ENCODE measurements around the gene TEAD2. TPM values are rescaled to one million over a fixed set of nuclear protein-coding genes. Genes with fewer than 3 reads are reported as not detected.
"Not testable (repeated sequence)": the region's sequence is repeated elsewhere in the genome, so short reads cannot be mapped to it uniquely, and the experiment has no call there.

Gene TEAD2
- total and polyA plus RNA-seq, 5 donors: 46.4 to 53.5 (median 53.2) TPM

DNA sequence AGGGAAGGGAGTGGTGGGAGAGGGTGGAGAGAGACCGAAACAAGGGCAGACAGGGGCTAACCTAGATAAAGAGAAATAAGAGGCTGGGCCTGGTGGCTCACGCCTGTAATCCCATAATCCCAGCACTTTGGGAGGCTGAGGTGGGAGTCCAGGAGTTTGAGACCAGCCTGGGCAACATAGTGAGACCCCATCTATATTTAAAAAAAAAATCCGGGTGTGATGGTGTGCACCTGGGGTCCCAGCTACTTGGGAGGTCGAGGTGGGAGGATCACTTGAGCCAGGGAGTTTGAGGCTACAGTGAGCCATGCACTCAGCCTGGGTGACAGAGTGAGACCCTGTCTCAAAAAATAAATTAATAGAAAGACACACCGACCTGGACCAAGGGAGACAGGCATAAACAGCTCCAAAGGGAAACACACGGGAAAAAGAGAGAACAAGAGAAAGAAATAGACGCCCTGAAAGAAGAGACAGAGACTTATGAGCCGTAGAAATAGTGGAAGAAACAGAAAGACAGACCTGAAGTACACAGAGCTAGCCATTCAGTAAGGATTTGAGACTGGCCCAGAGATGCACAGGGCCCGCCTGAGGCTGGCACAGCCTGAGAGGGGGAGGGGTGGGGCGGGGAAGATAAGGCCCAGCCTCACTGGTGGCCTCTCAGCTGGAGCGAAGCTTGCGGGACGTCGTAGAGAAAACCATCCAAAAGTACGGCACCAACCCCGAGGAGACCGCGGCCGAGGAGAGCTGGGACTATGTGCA is 24.8 kb downstream of the TEAD2 start:
- WGBS: 78% methylated on average over 19 of the region's 19 CpGs
- no peak for ATAC-seq
- Histone ChIP-seq H3K4me1 (ENCODE audit: control insufficient read depth, insufficient read depth, low read length) (no peaks in the 10 kb centered on the region), H3K27ac (ENCODE audit: low read length) (no peak overlapping the region), H3K9me3 (ENCODE audit: control insufficient read depth, low read length) (no peaks in the 10 kb centered on the region), H3K27me3 (ENCODE audit: control insufficient read depth, insufficient read depth) (no peaks in the 10 kb centered on the region), H3K4me3 (ENCODE audit: low read length) (no peak overlapping the region)
- DNase-seq: no peak
- intact Hi-C loops (cut with DNase I): no loop called here

DNA sequence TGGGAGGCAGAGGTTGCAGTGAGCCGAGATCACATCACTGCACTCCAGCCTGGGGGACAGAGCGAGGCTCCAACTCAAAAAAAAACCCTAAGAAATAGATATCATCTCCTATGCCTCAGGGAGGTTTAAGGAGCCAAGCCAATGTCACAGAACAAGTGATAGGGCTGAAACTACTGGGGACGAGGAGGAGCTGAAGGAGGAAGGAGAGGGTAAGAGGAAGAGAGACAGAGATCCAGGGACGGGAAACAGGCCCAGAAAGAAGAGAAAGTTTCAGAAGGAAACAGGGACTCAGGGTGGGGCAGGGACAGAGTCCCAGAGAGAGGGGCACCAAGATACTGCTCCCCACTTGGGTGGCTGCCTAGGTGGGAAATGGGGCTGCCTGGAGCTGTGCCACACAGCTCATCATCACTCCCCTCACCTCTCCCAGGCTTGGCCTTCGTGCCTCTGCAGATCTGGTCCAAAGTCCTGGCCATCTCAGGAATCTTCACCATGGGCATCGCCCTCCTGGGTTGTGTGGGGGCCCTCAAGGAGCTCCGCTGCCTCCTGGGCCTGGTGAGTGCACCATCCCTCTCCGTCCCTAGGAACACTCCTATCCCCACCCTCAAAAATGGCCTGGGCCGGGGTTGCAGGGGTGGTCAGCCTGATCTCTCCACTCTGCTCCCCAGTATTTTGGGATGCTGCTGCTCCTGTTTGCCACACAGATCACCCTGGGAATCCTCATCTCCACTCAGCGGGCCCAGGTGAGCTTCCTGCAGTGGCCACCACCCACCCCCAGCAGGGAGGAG is 25.5 kb downstream of the TEAD2 start:
- Histone ChIP-seq H3K9me3 (ENCODE audit: control insufficient read depth, low read length) (no peaks in the 10 kb centered on the region), H3K4me3 (ENCODE audit: low read length) (no peak overlapping the region), H3K27me3 (ENCODE audit: control insufficient read depth, insufficient read depth) (no peaks in the 10 kb centered on the region), H3K4me1 (ENCODE audit: control insufficient read depth, insufficient read depth, low read length) (no peaks in the 10 kb centered on the region), H3K27ac (ENCODE audit: low read length) (no peak overlapping the region)
- no peak for ATAC-seq
- DNase-seq: no peak
- intact Hi-C loops (cut with DNase I): no loop called here
- 86% methylated on average over 10 of the region's 10 CpGs for WGBS

DNA sequence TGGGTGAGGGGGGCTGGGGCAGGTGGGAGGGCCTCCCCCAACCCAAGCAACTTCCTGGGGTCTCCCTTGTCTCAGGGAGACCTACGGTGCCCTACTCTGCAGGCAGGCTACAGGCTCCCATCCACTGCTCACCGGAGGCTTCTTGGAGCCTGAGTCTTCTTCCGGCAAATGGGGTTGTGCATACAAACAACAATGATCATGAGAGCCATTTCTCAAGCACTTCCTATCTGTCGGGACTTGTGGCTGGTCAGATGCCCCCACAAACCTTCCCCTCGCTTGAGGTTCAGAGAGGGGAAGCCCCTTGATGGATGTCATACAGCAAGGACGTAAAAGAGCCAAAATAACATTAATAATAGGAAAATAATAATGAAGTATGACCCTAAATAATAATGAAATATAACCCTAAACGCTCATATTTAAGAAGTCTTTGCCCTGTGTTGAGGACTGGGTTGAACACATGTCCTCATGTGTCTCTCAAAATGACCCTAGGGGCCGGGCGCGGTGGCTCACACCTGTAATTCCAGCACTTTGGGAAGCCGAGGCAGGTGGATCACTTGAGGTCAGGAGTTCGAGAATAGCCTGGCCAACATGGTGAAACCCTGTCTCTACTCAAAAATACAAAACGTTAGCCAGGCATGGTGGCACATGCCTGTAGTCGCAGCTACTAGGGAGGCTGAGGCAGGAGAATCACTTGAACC is 26.3 kb downstream of the TEAD2 start:
- Histone ChIP-seq H3K4me1 (ENCODE audit: control insufficient read depth, insufficient read depth, low read length) (no peaks in the 10 kb centered on the region), H3K4me3 (ENCODE audit: low read length) (peak overlapping the region; percentile 21), H3K9me3 (ENCODE audit: control insufficient read depth, low read length) (no peaks in the 10 kb centered on the region), H3K27ac (ENCODE audit: low read length) (no peak overlapping the region), H3K27me3 (ENCODE audit: control insufficient read depth, insufficient read depth) (no peaks in the 10 kb centered on the region)
- 84% methylated on average over 14 of the region's 14 CpGs for WGBS
- ATAC-seq (no peak), DNase-seq (no peak)
- intact Hi-C loops (cut with DNase I): no loop called here

DNA sequence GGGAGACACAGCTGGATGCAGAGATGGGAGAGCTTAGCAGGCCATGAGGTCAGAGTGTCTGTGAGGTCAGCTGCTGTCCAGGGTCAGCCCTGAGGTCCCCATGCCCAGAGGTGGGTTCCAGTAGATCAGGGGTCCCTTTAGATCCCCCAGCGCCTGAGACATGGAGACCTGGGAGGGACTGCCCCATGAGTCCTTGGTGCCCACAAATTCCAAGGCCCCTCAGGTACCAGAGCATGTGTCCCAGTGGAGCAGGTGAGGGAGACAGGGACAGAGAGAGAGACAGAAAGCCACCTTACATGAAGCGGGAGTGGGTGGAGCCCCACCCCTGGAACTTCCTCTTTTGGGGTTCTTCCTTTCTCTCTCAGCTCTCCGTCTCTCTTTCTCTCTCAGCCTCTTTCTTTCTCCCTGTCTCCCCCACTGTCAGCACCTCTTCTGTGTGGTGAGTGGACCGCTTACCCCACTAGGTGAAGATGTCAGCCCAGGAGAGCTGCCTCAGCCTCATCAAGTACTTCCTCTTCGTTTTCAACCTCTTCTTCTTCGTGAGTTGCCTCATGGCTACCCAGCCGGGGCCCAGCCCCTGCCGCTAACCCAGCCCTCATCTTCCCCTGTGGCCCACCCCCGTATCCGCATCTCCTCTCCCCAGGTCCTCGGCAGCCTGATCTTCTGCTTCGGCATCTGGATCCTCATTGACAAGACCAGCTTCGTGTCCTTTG is 27.0 kb downstream of the TEAD2 start, which contains the start of gene CD37:
CD37 (plus strand) TSS at position 336 of the 713 bp plus-strand sequence; CDS start at position 471, 135 bp downstream.
- intact Hi-C loops (cut with DNase I): no loop called here
- no peak within 1 kb of the TSS for H3K27ac ChIP-seq (ENCODE audit: low read length)
- 74% methylated on average over 13 of the region's 13 CpGs for WGBS
- ATAC-seq (no peak), DNase-seq (no peak)
- H3K27me3 ChIP-seq (ENCODE audit: control insufficient read depth, insufficient read depth): no peaks in the 10 kb centered on the region
- H3K4me3 ChIP-seq (ENCODE audit: low read length): peak within 1 kb of the TSS; percentile 21
- H3K9me3 ChIP-seq (ENCODE audit: control insufficient read depth, low read length): no peaks in the 10 kb centered on the region
- H3K4me1 ChIP-seq (ENCODE audit: control insufficient read depth, insufficient read depth, low read length): no peaks in the 10 kb centered on the region

DNA sequence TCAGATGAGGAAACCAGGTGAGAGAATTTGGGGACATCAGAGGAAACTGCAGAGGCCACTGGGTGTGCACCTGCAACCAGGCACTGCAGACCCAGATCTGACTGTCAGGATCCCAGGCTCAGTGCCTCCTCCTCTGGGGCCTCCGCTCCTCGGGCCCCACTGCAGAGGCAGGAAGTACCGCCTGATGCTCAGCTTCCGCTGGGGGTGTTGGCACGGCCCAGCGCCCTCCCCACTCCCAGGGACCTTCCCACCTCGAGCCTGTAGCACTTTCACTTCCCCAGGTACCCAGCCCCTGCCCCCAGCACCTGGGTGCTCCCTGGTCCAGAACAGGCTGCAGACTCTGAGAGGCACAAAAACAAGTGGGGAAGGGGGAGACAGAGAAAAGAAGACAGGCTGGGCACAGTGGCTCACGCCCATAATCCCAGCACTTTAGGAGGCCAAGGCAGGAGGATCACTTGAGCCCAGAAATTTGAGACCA is 28.4 kb downstream of the TEAD2 start:
- H3K4me3 ChIP-seq (ENCODE audit: low read length): no peak overlapping the region
- no peak overlapping the region for H3K27ac ChIP-seq (ENCODE audit: low read length)
- whole genome bisulfite sequencing: 34% methylated on average over 8 of the region's 8 CpGs
- DNase-seq (peak in 1 of 3 donors; percentile 68), ATAC-seq (no peak)
- H3K4me1 ChIP-seq (ENCODE audit: control insufficient read depth, insufficient read depth, low read length): no peaks in the 10 kb centered on the region
- no peaks in the 10 kb centered on the region for H3K9me3 ChIP-seq (ENCODE audit: control insufficient read depth, low read length)
- intact Hi-C loops (cut with DNase I): no loop called here
- no peaks in the 10 kb centered on the region for H3K27me3 ChIP-seq (ENCODE audit: control insufficient read depth, insufficient read depth)

DNA sequence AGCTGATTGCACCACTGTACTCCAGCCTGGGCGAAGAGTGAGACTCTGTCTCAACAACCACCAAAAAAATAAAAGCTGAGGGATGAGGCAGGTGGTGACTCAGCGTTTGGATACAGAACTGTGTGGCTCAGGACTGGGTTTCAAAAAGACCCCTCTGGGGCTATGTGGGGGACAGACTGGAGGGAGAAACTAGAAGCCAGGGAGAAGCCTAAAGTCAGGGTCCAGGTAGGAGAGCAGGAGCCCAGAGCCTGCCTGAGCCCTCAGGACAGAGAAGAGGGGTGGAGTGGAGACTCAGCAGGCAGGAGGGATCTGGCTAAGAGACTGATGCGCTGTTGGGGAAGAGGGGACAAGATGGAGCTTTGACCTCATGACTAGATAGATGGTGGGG is 28.8 kb downstream of the TEAD2 start:
- Histone ChIP-seq H3K4me3 (ENCODE audit: low read length) (no peak overlapping the region), H3K27ac (ENCODE audit: low read length) (no peak overlapping the region), H3K9me3 (ENCODE audit: control insufficient read depth, low read length) (no peaks in the 10 kb centered on the region), H3K4me1 (ENCODE audit: control insufficient read depth, insufficient read depth, low read length) (no peaks in the 10 kb centered on the region), H3K27me3 (ENCODE audit: control insufficient read depth, insufficient read depth) (no peaks in the 10 kb centered on the region)
- 71% methylated on average over 3 of the region's 3 CpGs for WGBS
- no peak for DNase-seq
- ATAC-seq: no peak
- intact Hi-C loops (cut with DNase I): no loop called here

DNA sequence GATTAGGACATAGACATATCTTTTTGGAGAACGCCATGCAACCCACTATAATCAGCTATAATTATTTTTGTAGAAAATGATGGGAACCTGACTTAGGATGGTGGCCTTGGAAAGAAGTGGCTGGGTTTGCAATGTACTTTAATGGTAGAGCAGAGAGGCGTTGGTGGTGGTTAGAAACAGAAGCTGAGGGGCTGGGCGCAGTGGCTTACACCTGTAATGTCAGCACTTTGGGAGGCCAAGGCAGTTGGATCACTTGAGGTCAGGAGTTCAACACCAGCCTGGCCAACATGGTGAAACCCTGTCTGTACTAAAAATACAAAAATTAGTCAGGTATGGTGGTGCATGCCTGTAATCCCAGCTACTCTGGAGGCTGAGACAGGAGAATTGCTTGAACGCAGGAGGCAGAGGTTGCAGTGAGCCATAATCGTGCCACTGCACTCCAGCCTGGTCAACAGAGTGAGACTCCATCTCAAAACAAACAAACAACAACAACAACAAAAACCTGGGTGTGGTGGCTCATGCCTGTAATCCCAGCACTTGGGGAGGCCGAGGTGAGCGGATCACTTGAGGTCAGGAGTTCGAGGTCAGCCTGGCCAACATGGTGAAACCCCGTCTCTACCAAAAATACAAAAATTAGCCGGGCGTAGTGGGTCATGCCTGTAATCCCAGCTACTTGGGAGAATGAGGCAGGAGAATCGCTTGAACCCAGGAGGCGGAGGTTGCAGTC is 29.4 kb downstream of the TEAD2 start:
- H3K27ac ChIP-seq (ENCODE audit: low read length); H3K4me1 ChIP-seq (ENCODE audit: control insufficient read depth, insufficient read depth, low read length); H3K27me3 ChIP-seq (ENCODE audit: control insufficient read depth, insufficient read depth); intact Hi-C loops (cut with DNase I); H3K4me3 ChIP-seq (ENCODE audit: low read length); ATAC-seq; H3K9me3 ChIP-seq (ENCODE audit: control insufficient read depth, low read length); DNase-seq: not testable (repeated sequence)
- 91% methylated on average over 13 of the region's 13 CpGs for WGBS

DNA sequence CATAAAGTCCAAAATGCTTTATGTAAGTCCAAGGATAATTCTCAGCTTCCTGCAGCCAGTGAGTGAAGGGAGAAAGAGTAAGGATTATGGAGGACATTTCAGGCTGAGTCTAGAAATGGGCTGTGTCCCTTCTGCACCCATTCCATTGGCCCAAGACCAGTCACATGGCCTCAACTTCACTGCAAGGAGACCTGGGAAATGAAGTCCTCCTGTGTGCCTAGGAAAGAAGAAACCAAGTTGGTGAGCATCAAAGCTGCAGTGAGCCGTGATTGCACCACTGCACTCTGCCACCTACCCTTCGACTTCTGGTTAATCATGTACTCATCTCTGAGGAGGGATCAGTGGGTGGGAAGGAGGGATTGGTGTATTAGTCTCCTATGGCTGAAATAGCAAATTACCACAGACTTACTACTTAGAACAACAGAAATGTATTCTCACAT is 30.6 kb downstream of the TEAD2 start:
- DNase-seq: no peak
- intact Hi-C loops (cut with DNase I): no loop called here
- ATAC-seq: peak; percentile 73 to 78
- H3K4me1 ChIP-seq (ENCODE audit: control insufficient read depth, insufficient read depth, low read length): no peaks in the 10 kb centered on the region
- WGBS: 71% methylated on average over 2 of the region's 2 CpGs
- H3K27me3 ChIP-seq (ENCODE audit: control insufficient read depth, insufficient read depth): no peaks in the 10 kb centered on the region
- H3K4me3 ChIP-seq (ENCODE audit: low read length): no peak overlapping the region
- H3K9me3 ChIP-seq (ENCODE audit: control insufficient read depth, low read length): no peaks in the 10 kb centered on the region
- H3K27ac ChIP-seq (ENCODE audit: low read length): no peak overlapping the region

DNA sequence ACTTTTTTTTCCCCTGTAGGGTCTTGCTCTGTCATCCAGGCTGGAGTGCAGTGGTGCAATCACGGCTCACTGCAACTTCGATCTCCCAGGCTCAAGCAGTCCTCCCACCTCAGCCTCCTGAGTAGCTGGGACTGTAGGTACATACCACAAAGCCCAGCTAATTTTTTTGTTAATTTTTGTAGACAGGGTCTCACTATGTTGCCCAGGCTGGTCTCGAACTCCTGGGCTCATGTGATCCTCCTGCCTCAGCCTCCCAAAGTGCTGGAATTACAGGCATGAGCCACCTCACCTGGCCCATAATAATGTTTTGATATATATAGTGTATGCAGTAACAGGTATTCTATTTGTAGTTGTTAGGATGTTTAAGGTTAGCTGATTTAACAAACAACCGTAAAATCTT is 31.0 kb downstream of the TEAD2 start:
- DNase-seq; H3K9me3 ChIP-seq (ENCODE audit: control insufficient read depth, low read length); H3K27me3 ChIP-seq (ENCODE audit: control insufficient read depth, insufficient read depth); intact Hi-C loops (cut with DNase I); ATAC-seq; H3K4me1 ChIP-seq (ENCODE audit: control insufficient read depth, insufficient read depth, low read length); H3K4me3 ChIP-seq (ENCODE audit: low read length); H3K27ac ChIP-seq (ENCODE audit: low read length): not testable (repeated sequence)
- WGBS: 97% methylated on average over 4 of the region's 4 CpGs

DNA sequence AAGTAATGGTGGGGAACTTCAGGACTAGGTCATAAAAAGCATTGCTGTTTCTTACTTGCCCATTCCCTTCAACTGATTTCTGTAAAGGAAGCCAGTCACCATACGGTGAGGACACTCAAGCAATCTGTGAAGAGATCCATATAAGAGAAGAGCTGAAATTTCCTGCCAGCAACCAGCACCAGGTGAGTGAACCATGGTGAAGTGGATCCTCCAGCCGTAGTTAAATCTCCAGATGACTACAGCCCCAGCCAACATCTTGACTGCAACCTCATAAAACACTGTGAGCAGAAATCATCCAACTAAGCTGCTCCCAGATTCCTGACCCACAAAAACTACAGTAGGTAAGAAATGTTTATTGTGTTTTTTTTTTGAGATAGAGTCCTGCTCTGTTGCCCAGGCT is 33.5 kb downstream of the TEAD2 start:
- ATAC-seq (no peak), DNase-seq (no peak)
- H3K9me3 ChIP-seq (ENCODE audit: control insufficient read depth, low read length): no peaks in the 10 kb centered on the region
- H3K27me3 ChIP-seq (ENCODE audit: control insufficient read depth, insufficient read depth): no peaks in the 10 kb centered on the region
- no peak overlapping the region for H3K4me3 ChIP-seq (ENCODE audit: low read length)
- H3K4me1 ChIP-seq (ENCODE audit: control insufficient read depth, insufficient read depth, low read length): no peaks in the 10 kb centered on the region
- intact Hi-C loops (cut with DNase I): no loop called here
- 88% methylated on average over 2 of the region's 2 CpGs for WGBS
- no peak overlapping the region for H3K27ac ChIP-seq (ENCODE audit: low read length)
